Measurements from ENCODE around the gene GLIPR1L1. TPM values are rescaled to one million over a fixed set of nuclear protein-coding genes. Genes with fewer than 3 reads are reported as not detected.

The GLIPR1L1 gene
- total RNA-seq, 1 donor from 2014 or later = not detected

DNA sequence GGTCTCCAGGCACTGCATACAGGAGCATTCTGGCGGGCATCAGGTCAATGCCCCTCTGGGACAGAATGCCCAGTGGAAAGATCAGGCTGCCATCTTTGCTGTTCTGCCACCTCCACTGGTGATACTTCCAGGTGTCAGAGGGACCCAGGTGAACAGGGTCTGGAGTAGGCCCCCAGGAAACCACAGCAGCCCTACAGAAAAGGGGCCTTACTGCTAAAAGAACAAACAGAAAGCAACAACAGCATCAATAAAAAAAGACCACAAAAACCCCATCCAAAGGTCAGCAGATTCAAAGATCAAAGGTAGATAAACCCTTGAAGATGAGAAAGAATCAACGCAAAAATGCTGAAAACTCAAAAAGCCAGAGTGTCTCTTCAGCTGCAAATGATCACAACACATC is 15.9 kb downstream of the GLIPR1L1 start:
- no peak for DNase-seq (ENCODE audit: low read depth, low spot score)

DNA sequence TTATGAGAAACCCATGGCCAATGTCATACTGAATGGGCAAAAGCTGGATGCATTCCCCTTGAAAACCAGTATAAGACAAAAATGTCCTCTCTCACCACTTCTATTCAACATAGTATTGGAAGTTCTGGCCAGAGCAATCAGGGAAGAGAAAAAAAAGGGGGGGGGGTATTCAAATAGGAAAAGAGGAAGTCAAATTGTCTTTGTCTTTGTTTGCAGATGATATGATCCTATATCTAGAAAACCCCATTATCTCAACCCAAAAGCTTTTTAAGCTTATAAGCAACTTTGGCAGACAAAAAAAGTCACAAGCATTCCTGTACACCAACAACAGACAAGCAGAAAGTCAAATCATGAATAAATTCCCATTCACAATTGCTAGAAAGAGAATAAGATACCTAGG is 19.5 kb downstream of the GLIPR1L1 start:
- no peak for DNase-seq (ENCODE audit: low read depth, low spot score)

DNA sequence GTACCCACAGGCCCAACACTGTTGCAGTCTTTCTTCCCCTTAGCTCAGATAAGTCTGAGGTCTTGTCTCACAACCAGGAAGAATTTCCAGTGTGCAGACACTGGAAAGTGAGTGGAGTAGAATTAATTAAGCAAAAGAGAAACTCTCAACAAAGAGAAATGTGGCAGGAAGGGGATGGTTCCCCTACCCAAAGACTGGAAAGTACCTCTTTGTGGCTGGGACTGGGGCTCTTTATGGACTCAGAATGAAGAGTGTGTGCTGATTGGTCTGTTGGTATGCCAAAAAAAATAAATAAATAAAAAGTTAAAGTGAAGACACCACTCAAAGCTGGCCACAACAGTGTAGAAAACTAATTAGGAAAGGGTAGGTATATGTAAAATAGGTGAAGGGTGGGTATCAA is 26.4 kb downstream of the GLIPR1L1 start:
- DNase-seq (ENCODE audit: low read depth, low spot score) = no peak

DNA sequence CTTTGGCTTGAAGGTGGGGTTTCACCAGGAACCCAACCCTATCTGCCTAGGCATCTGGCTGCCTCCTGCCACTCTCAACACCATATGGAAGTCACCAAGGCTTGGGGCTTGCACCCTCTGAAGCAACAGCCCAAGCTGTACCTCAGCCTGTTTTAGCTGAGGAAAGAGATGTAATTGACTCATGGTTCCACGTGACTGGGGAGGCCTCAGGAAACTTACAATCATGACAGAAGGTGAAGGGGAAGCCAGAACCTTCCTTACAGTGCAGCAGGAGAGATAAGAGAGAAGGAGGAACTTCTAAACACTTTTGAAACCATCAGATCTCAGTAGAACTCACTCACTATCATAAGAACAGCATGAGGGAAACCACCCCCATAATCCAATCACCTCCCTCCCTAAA is 26.9 kb downstream of the GLIPR1L1 start:
- DNase-seq (ENCODE audit: low read depth, low spot score) = no peak

DNA sequence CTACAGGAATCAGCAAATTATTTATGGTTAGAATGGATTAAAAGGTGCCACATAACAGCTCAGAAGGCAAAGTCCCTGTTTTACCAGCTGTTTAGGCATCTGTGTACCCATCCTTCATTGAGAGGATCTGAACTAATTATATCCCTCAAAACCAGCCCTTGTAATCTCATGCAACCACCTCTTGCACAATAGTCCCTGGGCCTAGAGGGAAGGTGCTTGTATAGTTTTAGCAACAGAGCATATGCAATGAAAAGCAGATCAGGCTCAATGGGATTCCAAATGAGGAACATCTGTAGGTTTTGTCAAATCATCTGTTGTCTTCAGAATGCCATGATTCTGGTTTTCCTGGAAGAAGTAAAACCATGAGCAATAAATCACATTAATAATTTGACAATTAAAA is 30.4 kb downstream of the GLIPR1L1 start:
- no peak for DNase-seq (ENCODE audit: low read depth, low spot score)

DNA sequence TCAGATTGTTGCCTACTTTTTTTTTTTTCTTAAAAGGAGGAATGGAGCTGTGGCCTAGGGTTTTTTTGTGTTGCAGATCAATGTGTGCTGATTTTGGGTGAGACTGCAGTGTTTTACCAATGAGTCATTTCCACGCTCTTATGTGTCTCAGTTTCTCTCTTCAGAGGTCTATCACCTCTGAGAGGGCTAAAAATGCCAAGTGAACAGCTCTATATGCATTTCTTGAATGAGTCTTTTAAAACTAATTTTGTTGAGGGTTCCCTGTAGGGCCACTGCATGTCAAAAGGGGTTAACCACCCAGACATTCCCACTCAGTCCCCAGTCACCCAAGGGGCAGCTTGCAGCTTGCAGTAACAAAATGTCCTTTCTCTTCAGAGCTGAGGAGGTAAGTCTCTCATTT is 32.2 kb downstream of the GLIPR1L1 start:
- DNase-seq (ENCODE audit: low read depth, low spot score) = no peak

DNA sequence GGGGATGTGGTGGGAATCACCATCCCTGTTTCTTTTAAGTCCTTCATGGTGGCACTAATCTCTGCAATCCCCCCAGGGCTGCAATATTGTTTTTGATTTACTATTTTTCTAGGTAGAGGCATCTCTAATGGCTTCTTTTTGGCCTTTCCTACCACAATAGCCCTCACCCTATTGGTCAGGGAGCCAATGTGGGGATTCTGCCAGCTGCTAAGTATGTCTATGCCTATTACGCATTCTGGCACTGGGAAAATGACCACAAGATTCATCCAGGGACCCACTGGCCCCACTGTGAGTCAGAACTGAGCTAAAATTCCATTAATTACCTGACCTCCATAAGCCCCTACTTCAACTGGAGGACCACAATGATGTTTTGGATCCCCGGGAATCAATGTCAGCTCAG is 40.5 kb downstream of the GLIPR1L1 start:
- no peak for DNase-seq (ENCODE audit: low read depth, low spot score)

DNA sequence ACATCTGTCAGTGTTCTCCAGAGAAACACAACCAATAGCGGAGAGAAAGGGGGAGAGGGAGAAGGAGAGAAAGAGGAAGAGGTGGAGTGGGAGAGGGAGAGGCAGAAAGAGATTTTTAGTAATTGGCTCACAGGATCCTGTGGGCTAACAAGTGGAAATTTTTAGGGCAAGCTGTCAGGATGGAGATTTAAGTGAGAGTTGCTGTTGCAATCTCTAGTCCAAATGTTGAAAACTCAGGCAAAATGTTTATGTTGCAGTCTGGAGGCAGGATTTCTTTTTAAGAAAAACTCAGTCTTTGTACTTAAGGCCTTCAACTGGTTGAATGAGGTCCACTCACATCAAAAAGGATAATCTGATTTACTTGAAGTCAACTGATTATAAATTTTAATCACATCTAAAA is 43.9 kb downstream of the GLIPR1L1 start:
- no peak for DNase-seq (ENCODE audit: low read depth, low spot score)

DNA sequence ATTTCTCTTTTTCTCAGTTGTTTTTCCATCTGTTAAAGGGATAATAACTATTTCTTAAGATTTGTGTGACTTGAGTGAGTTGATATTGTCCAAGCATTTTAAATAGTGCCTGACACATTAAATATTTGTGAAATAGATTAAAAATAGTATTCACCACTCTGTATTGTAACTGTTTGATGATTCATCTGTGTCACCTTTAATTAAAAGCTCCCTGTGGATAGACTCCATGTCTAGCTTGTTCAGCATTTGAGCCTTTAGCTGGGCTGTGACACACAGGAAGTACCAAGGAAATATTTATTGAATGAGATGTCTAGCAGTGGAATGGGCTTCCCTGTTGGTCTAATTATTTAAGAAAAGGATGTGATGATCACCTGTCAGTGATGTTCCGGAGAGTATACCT is 54.6 kb downstream of the GLIPR1L1 start:
- DNase-seq (ENCODE audit: low read depth, low spot score) = no peak

DNA sequence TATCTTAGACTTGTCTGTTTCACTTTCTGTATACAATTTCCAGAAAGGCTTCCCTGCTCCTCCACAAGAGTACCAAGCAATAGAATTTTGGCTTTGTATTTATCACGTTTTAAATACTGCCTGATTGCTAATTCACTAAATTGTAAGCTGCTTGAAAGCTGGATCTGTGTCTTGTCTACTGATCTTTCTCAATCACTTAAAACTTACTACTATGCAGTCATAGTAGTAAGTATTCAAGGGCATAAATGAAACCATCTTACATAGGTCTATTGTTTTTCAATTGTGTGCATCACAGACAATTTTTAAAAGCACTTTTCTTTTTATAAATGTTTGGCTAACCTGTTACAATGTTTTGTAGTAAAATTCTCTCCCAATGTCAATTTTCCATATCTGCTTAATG is 55.2 kb downstream of the GLIPR1L1 start:
- no peak for DNase-seq (ENCODE audit: low read depth, low spot score)

DNA sequence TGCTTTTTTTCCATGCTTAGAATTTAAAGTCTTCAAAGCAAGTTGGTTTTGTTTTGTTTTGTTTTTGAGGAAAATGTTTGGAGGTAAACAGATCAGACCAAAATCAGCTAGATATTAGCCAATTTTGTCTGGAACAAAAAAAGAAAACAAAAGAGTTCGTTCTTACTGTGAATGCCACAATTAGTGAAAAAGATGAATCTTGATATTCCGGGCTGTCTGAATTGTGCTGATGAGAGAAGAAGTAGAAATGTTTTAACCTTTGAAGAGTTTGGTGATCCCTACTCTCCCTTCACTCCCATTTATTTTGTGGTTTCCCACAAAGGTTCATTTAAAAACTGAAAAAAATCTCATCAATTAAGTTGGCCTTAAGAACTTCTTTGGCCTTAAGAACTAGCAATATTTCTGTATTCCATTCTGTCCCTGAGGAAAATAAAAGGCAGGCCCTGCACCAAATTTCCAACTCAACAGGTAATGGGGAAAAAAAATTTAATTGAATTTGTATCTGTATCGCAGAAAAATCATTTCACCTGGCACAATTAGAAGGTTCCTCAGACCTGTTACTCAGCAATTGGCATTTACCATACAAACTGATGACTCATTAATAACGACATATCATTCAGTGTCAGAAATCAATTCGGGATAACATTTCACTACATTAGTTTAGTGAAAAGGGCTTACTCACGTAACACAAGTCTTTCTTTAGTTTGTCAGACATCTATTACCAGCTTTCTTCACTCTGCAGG is 55.9 kb downstream of the GLIPR1L1 start:
- no peak for DNase-seq (ENCODE audit: low read depth, low spot score)

DNA sequence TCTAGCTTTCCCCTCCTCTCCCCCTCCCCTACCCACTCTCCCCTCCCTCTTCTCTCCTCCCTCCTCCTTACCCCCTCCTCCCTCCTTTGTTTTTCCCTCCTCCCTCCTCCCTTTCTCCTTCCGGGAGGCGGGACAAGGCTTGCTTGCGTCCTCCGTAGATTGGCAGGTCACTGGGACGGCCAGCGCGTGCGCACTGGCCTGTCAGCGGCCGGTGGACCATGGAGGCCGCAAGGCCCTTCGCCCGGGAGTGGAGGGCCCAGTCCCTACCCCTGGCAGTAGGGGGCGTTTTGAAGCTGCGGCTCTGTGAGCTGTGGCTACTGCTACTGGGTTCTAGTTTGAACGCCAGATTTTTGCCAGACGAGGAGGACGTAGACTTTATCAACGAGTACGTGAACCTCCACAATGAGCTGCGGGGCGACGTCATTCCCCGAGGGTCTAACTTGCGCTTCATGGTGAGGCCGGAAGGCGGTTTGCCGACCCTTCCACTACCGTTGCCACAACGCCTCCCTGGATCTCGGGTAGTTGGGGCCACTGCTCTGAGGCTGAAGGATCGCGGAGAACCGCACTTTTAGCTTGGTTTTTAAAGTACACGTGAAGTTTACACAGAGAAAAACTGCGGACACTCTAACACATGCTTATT is 56.5 kb downstream of the GLIPR1L1 start, which contains the start of gene GLIPR1L2:
GLIPR1L2 (plus strand) TSS at position 191 of the 640 bp plus-strand sequence; CDS start at position 219, 28 bp downstream.
- peak; percentile 94 for DNase-seq (ENCODE audit: low read depth, low spot score)

DNA sequence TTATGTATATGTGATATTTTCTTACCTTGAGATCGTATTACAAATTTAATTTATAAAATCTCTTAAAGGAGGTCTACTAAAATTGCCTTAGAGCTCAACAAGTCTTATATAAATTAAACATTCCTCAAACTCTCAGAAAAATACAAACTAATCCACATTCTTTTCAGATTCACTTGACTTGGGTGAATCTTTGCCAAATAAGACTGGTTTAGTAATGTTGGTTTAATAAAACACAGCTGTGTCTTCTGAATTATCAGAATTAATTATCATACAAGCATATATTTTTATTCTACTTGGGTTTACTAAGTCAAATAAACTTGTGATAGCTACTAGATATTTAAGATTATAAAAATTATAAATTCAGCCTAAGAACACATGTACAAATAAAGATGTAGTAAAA is 69.8 kb downstream of the GLIPR1L1 start:
- DNase-seq (ENCODE audit: low read depth, low spot score) = no peak

DNA sequence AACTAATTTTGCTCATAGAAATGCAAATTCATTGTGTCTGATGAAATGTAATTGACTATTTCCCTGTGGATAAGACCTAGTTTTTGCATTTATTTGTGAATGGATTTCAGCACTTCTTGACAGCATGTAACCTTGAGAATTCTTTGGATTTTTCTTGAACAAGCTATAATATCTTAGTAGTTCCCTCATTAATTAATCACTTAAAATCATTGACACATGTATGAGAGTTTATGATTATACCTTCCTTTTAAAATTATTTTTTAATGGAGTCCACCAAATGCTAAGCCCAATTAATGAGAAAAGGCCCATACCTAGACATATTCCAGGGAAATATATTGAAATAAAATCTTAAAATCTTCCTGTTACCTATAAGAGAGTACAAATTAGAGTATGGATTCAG is 73.2 kb downstream of the GLIPR1L1 start:
- DNase-seq (ENCODE audit: low read depth, low spot score) = no peak

DNA sequence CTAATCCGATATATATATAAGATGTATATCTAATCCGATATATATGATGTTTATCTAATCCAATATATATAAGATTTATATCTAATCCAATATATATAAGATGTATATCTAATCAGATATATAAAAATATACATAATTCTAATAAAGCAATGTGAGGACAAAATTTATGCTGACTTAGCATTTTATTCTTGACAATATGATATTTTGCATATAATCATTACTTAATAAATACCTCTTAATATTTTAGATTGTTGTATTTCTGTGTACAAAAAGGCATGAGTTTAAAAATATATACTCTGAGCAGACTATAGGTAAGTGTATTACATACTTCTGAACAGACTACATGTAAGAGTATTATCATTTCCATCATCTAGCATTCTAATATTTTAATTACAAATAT is 75.4 kb downstream of the GLIPR1L1 start:
- no peak for DNase-seq (ENCODE audit: low read depth, low spot score)

DNA sequence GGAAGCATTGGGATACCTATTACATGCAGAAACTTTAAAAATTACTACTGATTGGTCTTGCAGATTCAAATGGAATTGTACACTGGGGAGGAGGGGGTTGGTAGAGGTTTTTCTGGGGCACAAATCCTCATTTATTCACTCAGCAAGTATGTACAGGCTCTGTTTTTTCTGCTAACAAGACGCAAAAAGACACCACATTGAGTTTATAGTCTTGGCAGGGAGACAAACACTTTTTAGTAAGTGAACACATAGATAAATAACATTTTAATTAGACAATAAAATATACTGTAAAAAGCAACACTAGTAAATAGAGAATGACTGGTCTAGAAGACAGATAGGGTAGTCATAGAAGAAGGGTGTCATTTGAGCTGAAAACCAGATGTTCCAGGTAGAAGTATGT is 80.2 kb downstream of the GLIPR1L1 start:
- no peak for DNase-seq (ENCODE audit: low read depth, low spot score)

DNA sequence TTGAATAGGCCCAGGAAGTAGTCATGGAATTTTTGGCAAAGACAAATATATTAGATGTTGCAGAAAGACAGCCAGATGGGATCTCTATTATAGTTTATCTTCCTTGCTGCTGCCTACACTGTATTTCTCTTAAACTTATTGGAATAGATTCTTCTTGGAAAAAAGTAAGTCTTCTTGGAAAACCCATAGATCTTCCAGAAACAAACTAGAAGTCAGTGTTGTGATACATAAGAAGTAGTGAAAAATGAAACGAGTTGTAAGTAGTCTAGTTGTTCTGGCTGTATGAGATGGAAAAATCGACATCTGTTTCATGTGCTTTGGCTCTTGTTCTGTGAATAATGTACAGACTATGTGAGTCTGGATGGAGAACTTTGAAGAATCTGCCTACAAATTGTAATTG is 85.4 kb downstream of the GLIPR1L1 start:
- DNase-seq (ENCODE audit: low read depth, low spot score) = no peak

Other genes starting within 250 kb of the GLIPR1L1 start
- not detected in 2 replicates for gene KCNC2, start 124.8 kb upstream of the GLIPR1L1 start, total RNA-seq
- 1.7 and 2.0 TPM in 2 replicates for gene CAPS2, start 4.3 kb upstream of the GLIPR1L1 start, total RNA-seq
- 0.13 and 0.14 TPM in 2 replicates for gene GLIPR1L2, start 56.4 kb downstream of the GLIPR1L1 start, total RNA-seq
- gene GLIPR1, start 146.1 kb downstream of the GLIPR1L1 start, total RNA-seq = 79.3 and 96.8 TPM in 2 replicates
- 39.4 and 61.2 TPM in 2 replicates for gene KRR1, start 176.9 kb downstream of the GLIPR1L1 start, total RNA-seq

Measured in pulmonary artery endothelial cell (primary cell).